ENCODE data around the gene VRK1. TPM values are rescaled to one million over a fixed set of nuclear protein-coding genes. Genes with fewer than 3 reads are reported as not detected.

VRK1 gene
- total RNA-seq, 1 donor from 2014 or later: 30.2 TPM

- ChIA-PET POLR2A (no interaction called here), CTCF (interaction anchor here (1.5 kb wide), 1 partner anchor 10 kb away, joined by 8 read pairs; no protein-coding TSS in a partner anchor)
- H3K36me3 Mint-ChIP-seq (ENCODE audit: low read depth): peaks cover 57% of the 10 kb centered on the region
- intact Hi-C loops (cut with micrococcal nuclease): no loop called here
- no peak overlapping the region for H3K4me3 Mint-ChIP-seq
- peaks cover 8% of the 10 kb centered on the region for H3K4me1 Mint-ChIP-seq
- TF ChIP-seq, protein P1, sequence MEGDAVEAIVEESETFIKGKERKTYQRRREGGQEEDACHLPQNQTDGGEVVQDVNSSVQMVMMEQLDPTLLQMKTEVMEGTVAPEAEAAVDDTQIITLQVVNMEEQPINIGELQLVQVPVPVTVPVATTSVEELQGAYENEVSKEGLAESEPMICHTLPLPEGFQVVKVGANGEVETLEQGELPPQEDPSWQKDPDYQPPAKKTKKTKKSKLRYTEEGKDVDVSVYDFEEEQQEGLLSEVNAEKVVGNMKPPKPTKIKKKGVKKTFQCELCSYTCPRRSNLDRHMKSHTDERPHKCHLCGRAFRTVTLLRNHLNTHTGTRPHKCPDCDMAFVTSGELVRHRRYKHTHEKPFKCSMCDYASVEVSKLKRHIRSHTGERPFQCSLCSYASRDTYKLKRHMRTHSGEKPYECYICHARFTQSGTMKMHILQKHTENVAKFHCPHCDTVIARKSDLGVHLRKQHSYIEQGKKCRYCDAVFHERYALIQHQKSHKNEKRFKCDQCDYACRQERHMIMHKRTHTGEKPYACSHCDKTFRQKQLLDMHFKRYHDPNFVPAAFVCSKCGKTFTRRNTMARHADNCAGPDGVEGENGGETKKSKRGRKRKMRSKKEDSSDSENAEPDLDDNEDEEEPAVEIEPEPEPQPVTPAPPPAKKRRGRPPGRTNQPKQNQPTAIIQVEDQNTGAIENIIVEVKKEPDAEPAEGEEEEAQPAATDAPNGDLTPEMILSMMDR (IDR thresholded peaks at IDR 0.05): no peak
- DNase-seq (no peak), ATAC-seq (ENCODE audit: low read depth) (no peak)
- no peaks in the 10 kb centered on the region for H3K27me3 Mint-ChIP-seq
- no peaks in the 10 kb centered on the region for H3K9me3 Mint-ChIP-seq
- H3K27ac Mint-ChIP-seq: no peak overlapping the region
These were observed 46.0 kb downstream of the VRK1 start for GRCh38 chr14:96843137-96843536.

DNA sequence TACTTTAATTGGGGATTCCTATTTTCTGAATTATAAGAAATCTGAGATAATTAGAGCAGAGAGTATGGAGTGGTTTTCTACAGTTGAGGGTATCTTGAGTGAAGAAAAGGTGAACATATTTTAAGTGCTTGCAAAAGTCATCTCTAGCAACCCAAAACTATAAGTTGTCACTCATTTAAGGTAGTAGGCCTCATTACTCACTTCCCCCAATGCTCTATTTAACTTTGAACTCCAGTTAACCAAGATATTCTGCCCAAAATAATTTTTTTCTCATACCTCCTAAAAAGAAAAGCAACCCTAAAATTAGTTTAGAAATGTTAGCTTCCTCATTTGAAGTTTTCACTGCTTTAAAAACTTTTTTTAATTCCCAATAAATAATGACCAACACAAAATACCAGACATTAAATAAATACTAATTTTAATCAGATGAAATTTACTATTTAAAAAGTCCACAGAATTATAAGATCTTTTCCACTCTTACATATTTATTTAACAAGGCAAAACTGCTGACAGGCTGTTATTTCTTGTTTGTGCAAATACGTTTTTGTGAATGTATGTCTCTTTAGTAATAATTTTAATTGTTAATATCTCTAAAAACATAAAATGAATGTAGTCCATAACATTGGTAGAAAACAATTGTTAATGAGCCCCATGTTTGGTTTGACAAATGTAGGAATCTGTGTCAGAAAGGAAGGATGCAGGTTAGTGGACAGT, 47.8 kb downstream of the VRK1 start:
- intact Hi-C loops (cut with micrococcal nuclease): no loop called here
- Mint-ChIP-seq H3K27me3 (no peaks in the 10 kb centered on the region), H3K4me1 (peaks cover 8% of the 10 kb centered on the region), H3K36me3 (ENCODE audit: low read depth) (peaks cover 53% of the 10 kb centered on the region), H3K4me3 (no peak overlapping the region), H3K27ac (no peak overlapping the region), H3K9me3 (no peaks in the 10 kb centered on the region)
- ChIA-PET CTCF (no interaction called here), POLR2A (no interaction called here)
- ATAC-seq (ENCODE audit: low read depth): no peak
- TF ChIP-seq, protein P1 (IDR thresholded peaks at IDR 0.05): no peak
- DNase-seq: no peak

- no peak overlapping the region for H3K27ac Mint-ChIP-seq
- ATAC-seq (ENCODE audit: low read depth): no peak
- DNase-seq: no peak
- ChIA-PET CTCF (no interaction called here), POLR2A (no interaction called here)
- intact Hi-C loops (cut with micrococcal nuclease): no loop called here
- H3K9me3 Mint-ChIP-seq: no peaks in the 10 kb centered on the region
- H3K36me3 Mint-ChIP-seq (ENCODE audit: low read depth): peaks cover 47% of the 10 kb centered on the region
- no peaks in the 10 kb centered on the region for H3K27me3 Mint-ChIP-seq
- H3K4me3 Mint-ChIP-seq: no peak overlapping the region
- TF ChIP-seq, protein P1 (IDR thresholded peaks at IDR 0.05): no peak
- peaks cover 8% of the 10 kb centered on the region for H3K4me1 Mint-ChIP-seq
These were observed 50.3 kb downstream of the VRK1 start for GRCh38 chr14:96847451-96847850.

DNA sequence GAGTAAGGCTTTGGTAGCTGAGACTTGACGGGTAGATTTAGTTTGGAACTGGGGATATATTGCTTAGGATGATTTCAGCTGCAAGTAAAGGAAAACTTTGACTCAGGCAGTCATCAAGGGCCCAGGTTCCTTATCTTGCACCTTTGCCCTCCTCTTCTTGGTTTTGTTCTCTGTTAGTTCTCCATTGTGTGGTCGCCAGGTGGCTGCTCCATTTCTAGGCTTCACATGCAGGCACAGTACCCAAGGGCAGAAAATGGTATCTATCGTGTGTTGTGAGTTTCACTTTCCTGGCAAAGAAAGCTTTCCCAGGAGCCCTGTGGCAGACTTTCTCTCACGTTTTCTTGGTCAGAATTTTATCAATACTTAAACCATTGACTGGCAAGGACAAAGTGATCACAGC, 50.8 kb downstream of the VRK1 start:
- POLR2A ChIA-PET: no interaction called here
- H3K36me3 Mint-ChIP-seq (ENCODE audit: low read depth): peaks cover 46% of the 10 kb centered on the region
- ATAC-seq (ENCODE audit: low read depth) (no peak), DNase-seq (no peak)
- H3K27ac Mint-ChIP-seq: no peak overlapping the region
- intact Hi-C loops (cut with micrococcal nuclease): no loop called here
- no peaks in the 10 kb centered on the region for H3K9me3 Mint-ChIP-seq
- no peak overlapping the region for H3K4me3 Mint-ChIP-seq
- H3K27me3 Mint-ChIP-seq: no peaks in the 10 kb centered on the region
- TF ChIP-seq, protein P1 (IDR thresholded peaks at IDR 0.05): no peak
- peaks cover 10% of the 10 kb centered on the region for H3K4me1 Mint-ChIP-seq
- CTCF ChIA-PET: no interaction called here

DNA sequence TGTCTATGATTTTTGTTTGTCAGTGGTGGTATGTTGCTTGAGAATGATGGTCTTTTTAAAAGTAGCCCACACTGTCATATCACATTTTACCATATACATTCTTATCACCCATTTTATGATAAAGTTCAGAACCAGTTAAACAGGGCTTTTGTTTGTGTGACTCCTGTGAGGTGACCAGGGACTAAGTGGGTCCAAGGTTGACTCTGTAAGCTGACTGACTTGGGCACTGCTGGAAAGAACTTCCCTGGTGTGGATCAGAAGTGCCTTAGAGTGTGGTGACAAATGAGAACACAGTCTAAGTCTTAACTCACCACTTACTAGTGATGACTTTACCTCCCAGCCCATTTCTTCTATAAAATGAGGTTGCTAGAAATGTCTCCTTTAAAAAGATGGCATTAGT, 52.6 kb downstream of the VRK1 start:
- H3K27ac Mint-ChIP-seq: no peak overlapping the region
- H3K36me3 Mint-ChIP-seq (ENCODE audit: low read depth): peaks cover 48% of the 10 kb centered on the region

More for the DNA sequence above, 52.6 kb downstream of the VRK1 start:
- intact Hi-C loops (cut with micrococcal nuclease): no loop called here
- no peak overlapping the region for H3K4me3 Mint-ChIP-seq
- ChIA-PET POLR2A (no interaction called here), CTCF (no interaction called here)
- H3K27me3 Mint-ChIP-seq: no peaks in the 10 kb centered on the region
- H3K9me3 Mint-ChIP-seq: no peaks in the 10 kb centered on the region
- no peak for ATAC-seq (ENCODE audit: low read depth)
- DNase-seq: no peak
- H3K4me1 Mint-ChIP-seq: peaks cover 5% of the 10 kb centered on the region
- TF ChIP-seq, protein P1 (IDR thresholded peaks at IDR 0.05): no peak
